ENCODE results near the gene PTMS.

The PTMS gene

GRCh38 chr12:6791931-6792520, 25.9 kb downstream of the PTMS start:
- DNase-seq (ENCODE audit: extremely low read depth, low read depth) = no peak
- TF ChIP-seq, protein P1, sequence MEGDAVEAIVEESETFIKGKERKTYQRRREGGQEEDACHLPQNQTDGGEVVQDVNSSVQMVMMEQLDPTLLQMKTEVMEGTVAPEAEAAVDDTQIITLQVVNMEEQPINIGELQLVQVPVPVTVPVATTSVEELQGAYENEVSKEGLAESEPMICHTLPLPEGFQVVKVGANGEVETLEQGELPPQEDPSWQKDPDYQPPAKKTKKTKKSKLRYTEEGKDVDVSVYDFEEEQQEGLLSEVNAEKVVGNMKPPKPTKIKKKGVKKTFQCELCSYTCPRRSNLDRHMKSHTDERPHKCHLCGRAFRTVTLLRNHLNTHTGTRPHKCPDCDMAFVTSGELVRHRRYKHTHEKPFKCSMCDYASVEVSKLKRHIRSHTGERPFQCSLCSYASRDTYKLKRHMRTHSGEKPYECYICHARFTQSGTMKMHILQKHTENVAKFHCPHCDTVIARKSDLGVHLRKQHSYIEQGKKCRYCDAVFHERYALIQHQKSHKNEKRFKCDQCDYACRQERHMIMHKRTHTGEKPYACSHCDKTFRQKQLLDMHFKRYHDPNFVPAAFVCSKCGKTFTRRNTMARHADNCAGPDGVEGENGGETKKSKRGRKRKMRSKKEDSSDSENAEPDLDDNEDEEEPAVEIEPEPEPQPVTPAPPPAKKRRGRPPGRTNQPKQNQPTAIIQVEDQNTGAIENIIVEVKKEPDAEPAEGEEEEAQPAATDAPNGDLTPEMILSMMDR (IDR thresholded peaks at IDR 0.05; ENCODE audit: low read depth, low read length) = no peak

DNA sequence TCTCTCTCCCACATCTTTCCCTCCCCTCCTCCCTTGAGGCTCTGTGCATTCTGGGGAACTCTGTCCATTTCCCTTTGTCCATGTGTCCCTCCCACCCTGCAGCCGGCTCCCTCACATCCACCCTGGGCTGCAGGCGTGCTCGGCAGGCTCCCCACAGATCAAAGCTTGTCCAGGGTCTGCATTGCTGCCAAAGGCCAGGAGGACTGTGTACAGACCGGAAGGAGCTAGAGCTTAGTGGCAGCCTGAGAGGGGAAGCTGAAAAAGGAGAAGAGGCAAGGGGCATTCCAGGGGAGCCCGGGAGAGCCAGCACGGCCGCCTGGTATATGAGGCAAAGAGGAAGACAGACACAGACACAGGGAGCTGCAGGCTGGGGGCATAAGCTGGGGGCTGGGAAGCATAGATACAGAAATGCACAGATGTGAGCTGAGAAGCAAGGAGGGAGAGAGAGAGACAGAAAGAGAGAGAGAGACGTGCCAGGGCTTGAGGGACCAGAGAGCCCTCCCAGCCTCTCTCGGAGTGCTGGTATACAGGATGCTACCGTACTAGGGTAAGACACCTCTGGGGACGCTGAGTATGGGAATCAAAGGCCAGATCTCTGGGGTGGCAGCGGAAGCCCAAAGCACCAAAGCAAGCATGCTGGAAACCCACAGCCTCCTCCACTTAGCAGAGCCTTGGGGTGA, 26.5 kb downstream of the PTMS start:
- TF ChIP-seq, protein P1 (IDR thresholded peaks at IDR 0.05; ENCODE audit: low read depth, low read length) = no peak
- DNase-seq (ENCODE audit: extremely low read depth, low read depth) = no peak

DNA sequence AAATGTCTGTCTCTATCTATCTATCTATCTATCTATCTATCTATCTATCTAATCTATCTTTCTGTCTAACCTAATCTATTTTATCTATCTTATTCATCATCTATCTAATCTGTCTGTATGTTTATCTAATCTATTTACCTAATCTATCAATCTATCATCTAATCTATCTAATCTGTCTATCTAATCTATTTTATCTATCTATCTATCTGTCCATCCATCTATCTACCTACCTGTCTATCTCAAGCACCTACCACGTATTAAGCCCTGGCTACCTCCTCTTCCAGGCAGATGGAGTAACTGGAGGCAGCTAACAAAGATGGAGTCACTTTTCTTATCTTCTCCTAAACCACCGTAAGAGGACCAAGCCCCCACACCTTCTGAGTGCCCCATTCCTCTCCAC, 28.9 kb downstream of the PTMS start:
- no peak for DNase-seq (ENCODE audit: extremely low read depth, low read depth)
- TF ChIP-seq, protein P1 (IDR thresholded peaks at IDR 0.05; ENCODE audit: low read depth, low read length) = no peak

DNA sequence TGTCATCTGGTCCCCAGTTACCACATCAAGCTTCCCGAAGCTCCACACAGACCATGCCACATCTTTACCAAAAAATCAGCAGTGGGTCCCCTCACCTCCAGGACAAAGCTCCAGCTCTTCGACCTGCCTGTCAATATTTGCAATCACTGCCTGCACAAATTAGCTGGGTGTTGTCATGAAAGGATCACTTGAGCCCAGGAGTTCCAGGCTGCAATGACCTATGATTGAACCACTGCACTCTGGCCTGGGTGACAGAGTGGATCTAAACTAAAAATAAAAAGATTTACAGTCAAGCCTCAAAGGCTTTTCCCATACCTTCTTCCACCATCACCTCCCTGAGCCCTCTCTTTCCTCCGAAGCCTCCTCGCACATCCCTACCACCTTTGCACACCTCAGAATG, 30.4 kb downstream of the PTMS start:
- no peak for DNase-seq (ENCODE audit: extremely low read depth, low read depth)
- TF ChIP-seq, protein P1 (IDR thresholded peaks at IDR 0.05; ENCODE audit: low read depth, low read length) = no peak

DNA sequence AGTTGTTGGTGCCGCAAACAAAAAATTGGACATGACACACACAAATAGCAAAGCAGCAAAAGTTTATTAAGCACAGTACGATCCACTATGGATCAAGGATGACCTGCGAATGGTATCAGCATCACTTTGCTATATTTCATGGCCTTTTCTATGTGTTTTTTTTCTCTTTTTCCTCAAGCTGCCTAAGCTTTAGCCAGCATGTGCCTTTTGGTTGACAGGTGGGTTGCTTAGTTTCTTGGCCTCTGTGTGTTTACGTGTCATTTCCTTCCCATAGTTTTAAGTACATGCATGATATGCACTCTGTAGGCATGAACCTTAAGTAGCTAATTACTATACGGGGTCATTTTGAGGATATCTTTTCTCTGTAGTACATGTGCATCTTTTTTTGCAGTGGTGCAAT, 33.0 kb downstream of the PTMS start:
- TF ChIP-seq, protein P1 (IDR thresholded peaks at IDR 0.05; ENCODE audit: low read depth, low read length) = no peak
- DNase-seq (ENCODE audit: extremely low read depth, low read depth) = no peak

GRCh38 chr12:6807170-6807569, 41.0 kb downstream of the PTMS start:
- DNase-seq (ENCODE audit: extremely low read depth, low read depth) = no peak
- TF ChIP-seq, protein P1 (IDR thresholded peaks at IDR 0.05; ENCODE audit: low read depth, low read length) = no peak

- TF ChIP-seq, protein P1 (IDR thresholded peaks at IDR 0.05; ENCODE audit: low read depth, low read length) = no peak
- DNase-seq (ENCODE audit: extremely low read depth, low read depth) = no peak
Observed at GRCh38 chr12:6809056-6809455, 42.9 kb downstream of the PTMS start.

All from AG09319 (cell line).